GM12878 (cell line): ENCODE measurements around the gene ATP2B1. TPM values are rescaled to one million over a fixed set of nuclear protein-coding genes. Genes with fewer than 3 reads are reported as not detected.

Experiments
- ATAC-seq: fragments of 200-7000 bp; cut with Tn5 transposase; 3 replicates; pipeline ENCODE4 v1.9.1; 2020; ENCODE audit warnings: mild to moderate bottlenecking, moderate library complexity
- BruUV-seq: library from RNA; stranded (reverse); fragments of 400-500 nt; replicated peaks from 2 replicates; lab custom pipeline; 2021; lab: Mats Ljungman, UMichigan
- CTCF ChIA-PET: fragments of 300-600 bp; sonication (Branson Sonifier 250); formaldehyde crosslinking; extraction: SDS; loops from one replicate; lab custom pipeline; 2021; ENCODE audit warnings: inconsistent platforms; lab: Yijun Ruan, JAX
- POLR2A ChIA-PET: fragments of 350-600 bp; formaldehyde crosslinking; extraction: SDS; loops from one replicate; lab custom pipeline; 2021; ENCODE audit warnings: inconsistent platforms; lab: Charles Lee
- RAD21 ChIA-PET: fragments of 300-600 bp; sonication (Branson Sonifier 250); formaldehyde crosslinking; loops from one replicate; lab custom pipeline; 2023; ENCODE audit warnings: antibody characterized with exemption; ENCODE audit not compliant: unreplicated experiment; lab: Charles Lee
- SMC1A ChIA-PET: fragments of 300-600 bp; sonication (Branson Sonifier 250); formaldehyde crosslinking; loops from one replicate; lab custom pipeline; 2023; ENCODE audit not compliant: unreplicated experiment, uncharacterized antibody; lab: Charles Lee
- DNase-seq: peaks from one replicate; pipeline ENCODE4 v3.0.0-alpha.2; 2011; ENCODE audit warnings: low read depth, low spot score
- FAIRE-seq: peaks from 3 replicates; lab custom pipeline; 2011; peaks lifted over from hg19 to GRCh38; lab: Jason Lieb, UNC
- H2AFZ ChIP-seq: 2 replicates; pipeline ENCODE4 v1.6.0; 2011; ENCODE audit warnings: low read depth, low read length, control low read depth; ENCODE audit not compliant: control insufficient read depth
- H3K27ac ChIP-seq: 2 replicates; pipeline ENCODE4 v1.5.1; 2011; ENCODE audit warnings: control low read depth; ENCODE audit not compliant: control insufficient read depth, insufficient read depth
- H3K27me3 ChIP-seq, 2 experiments: replicated peaks in 1 of 2; 2 replicates each; pipeline versions ENCODE4 v1.6.0 to v1.6.1; 2011; ENCODE audit warnings: low read length in 1 of 2; ENCODE audit not compliant: control insufficient read depth in 2 of 2, insufficient read depth in 2 of 2
- H3K36me3 ChIP-seq, 2 experiments: 2 replicates each; pipeline ENCODE4 v1.5.1; 2011; ENCODE audit warnings: low read length in 1 of 2; ENCODE audit not compliant: control insufficient read depth in 2 of 2, insufficient read depth in 2 of 2
- H3K4me1 ChIP-seq: 2 replicates; pipeline ENCODE4 v1.6.1; 2011; ENCODE audit warnings: mild to moderate bottlenecking, low read length, moderate library complexity, mixed read lengths; ENCODE audit not compliant: control insufficient read depth, insufficient read depth
- H3K4me2 ChIP-seq: 2 replicates; pipeline ENCODE4 v1.6.0; 2011; ENCODE audit warnings: control low read depth; ENCODE audit not compliant: control insufficient read depth, insufficient read depth
- H3K4me3 ChIP-seq: fragments of 200-600 bp; sonication (generic); 2 replicates; pipeline ENCODE4 v1.5.1; 2016
- H3K79me2 ChIP-seq: 2 replicates; pipeline ENCODE4 v1.6.0; 2011; ENCODE audit warnings: low read length; ENCODE audit not compliant: control insufficient read depth, insufficient read depth
- H3K9ac ChIP-seq: 2 replicates; pipeline ENCODE4 v1.8.0; 2011; ENCODE audit warnings: low read length, control low read depth, mixed read lengths; ENCODE audit not compliant: control insufficient read depth, insufficient read depth
- H3K9me3 ChIP-seq: replicated peaks from 3 replicates; pipeline ENCODE4 v1.5.1; 2011; ENCODE audit warnings: mild to moderate bottlenecking, low read length; ENCODE audit not compliant: control insufficient read depth, insufficient read depth
- H4K20me1 ChIP-seq: 2 replicates; pipeline ENCODE4 v1.6.0; 2011; ENCODE audit not compliant: control insufficient read depth, insufficient read depth
- CBX3 ChIP-seq: fragments of 200-600 bp; sonication (generic); IDR thresholded peaks from 2 replicates; pipeline ENCODE4 v1.6.1; 2016; ENCODE audit warnings: low read depth, borderline replicate concordance
- CHD4 ChIP-seq: fragments of 200-600 bp; sonication (generic); IDR thresholded peaks from 2 replicates; pipeline ENCODE4 v1.6.1; 2016; ENCODE audit warnings: mild to moderate bottlenecking
- HDAC2 ChIP-seq: fragments of 200-600 bp; sonication (generic); IDR thresholded peaks from 2 replicates; pipeline ENCODE4 v1.6.1; 2017
- POLR2AphosphoS5 ChIP-seq: IDR thresholded peaks from 2 replicates; pipeline ENCODE4 v1.6.1; 2011; ENCODE audit warnings: mild to moderate bottlenecking, low read length, inconsistent platforms
- RB1 ChIP-seq: fragments of 450-650 bp; formaldehyde crosslinking; IDR thresholded peaks from 2 replicates; pipeline ENCODE4 v1.6.1; 2017; ENCODE audit warnings: mild to moderate bottlenecking, borderline replicate concordance
- RFX5 ChIP-seq: IDR thresholded peaks from 2 replicates; pipeline ENCODE4 v1.6.1; 2011; ENCODE audit warnings: low read depth, low read length, improper control_type of control experiment
- SRF ChIP-seq, 2 experiments: IDR thresholded peaks; 2 replicates each; pipeline ENCODE4 v1.6.1; 2011; ENCODE audit warnings: low read depth in 2 of 2, low read length in 2 of 2, mild to moderate bottlenecking in 1 of 2, moderate library complexity in 1 of 2
- WRNIP1 ChIP-seq: IDR thresholded peaks from 2 replicates; pipeline ENCODE4 v1.6.1; 2011; ENCODE audit warnings: low read depth, low read length, improper control_type of control experiment, borderline replicate concordance
- YY1 ChIP-seq: IDR thresholded peaks from 2 replicates; pipeline ENCODE4 v1.6.1; 2011; ENCODE audit warnings: low read depth, mild to moderate bottlenecking, low read length
- ZNF24 ChIP-seq: fragments of 450-650 bp; IDR thresholded peaks from 2 replicates; pipeline ENCODE4 v1.6.1; 2017; ENCODE audit warnings: antibody characterized with exemption, mild to moderate bottlenecking
- WGBS: methylation state at CpG from one replicate; pipeline ENCODE4 v1.1.6; 2016; ENCODE audit warnings: low lambda C conversion rate; ENCODE audit not compliant: insufficient replicate concordance, insufficient coverage; ENCODE audit errors: missing lambda C conversion rate; 5-methylcytosine and 5-hydroxymethylcytosine counted together
- in situ Hi-C: fragments of 300-500 bp; cut with MboI; formaldehyde crosslinking; loops from 9 replicates; pipeline ENCODE4 v1.14.3; 2018; ENCODE audit warnings: mixed read lengths
- intact Hi-C: fragments of 100-400 bp; cut with micrococcal nuclease; formaldehyde crosslinking; loops from one replicate; pipeline ENCODE4 v1.14.2; 2022; ENCODE audit not compliant: unreplicated experiment
- polyA plus RNA-seq, 11 experiments: library from polyadenylated mRNA; depleted of rRNA in 4 of 11; unstranded in 6 of 11; stranded (reverse) in 5 of 11; fragments of >200 nt; fragmentation: Nextera tagmentation in 4 of 11; fragmentation: Illumina TruSeq in 1 of 11; extraction: Ambion mirVana in 4 of 11; extraction: Trizol in 1 of 11; gene quantifications; 1 replicate in 1 of 11; 2 replicates in 10 of 11; pipeline versions ENCODE4 v1.2.1 to v1.2.3, GENCODE V29; 2011 to 2016; ENCODE audit warnings: inconsistent platforms in 2 of 11, missing spikeins in 2 of 11, low read depth in 1 of 11
- total RNA-seq, 4 experiments: library from RNA; depleted of rRNA in 3 of 4; stranded (reverse); fragments of >200 nt in 3 of 4; fragmentation: Illumina TruSeq in 1 of 4; extraction: Trizol in 1 of 4; gene quantifications; 2 replicates each; pipeline versions ENCODE4 v1.2.1 to v1.2.3, GENCODE V29; 2013 to 2021

ATP2B1 gene
- total and polyA plus RNA-seq, 10 of the 15 experiments (the other 5 are each of a cell fraction or from before 2014, with no cell fraction given): 15.9 to 67.8 (median 48.5) TPM

GRCh38 chr12:89686311-89686710, 22.3 kb downstream of the ATP2B1 start:
- ATAC-seq (no peak), DNase-seq (no peak)
- intact Hi-C loops: no loop called here
- Histone ChIP-seq H3K4me3 (no peak overlapping the region), H2AFZ (no peak overlapping the region), H3K4me2 (no peak overlapping the region), H3K27me3 (no peaks in the 10 kb centered on the region), H3K27ac (no peak overlapping the region), H4K20me1 (no peaks in the 10 kb centered on the region), H3K4me1 (no peaks in the 10 kb centered on the region), H3K36me3 (peaks cover 0 to 1% of the 10 kb centered on the region in 2 experiments; a peak in 1 of 4 replicates), H3K9ac (no peak overlapping the region)
- ChIA-PET POLR2A (no interaction called here), SMC1A (no interaction called here), CTCF (interaction anchor here (0.9 kb wide), 1 partner anchor 10 kb away, joined by 3 read pairs; no protein-coding TSS in a partner anchor), RAD21 (no interaction called here)
- in situ Hi-C loops: no loop called here
- WGBS: 98% methylated on average over 2 of the region's 2 CpGs
- no TSS peak for BruUV-seq
- TF ChIP-seq RFX5 (no peak), CHD4 (no peak), RB1 (no peak), HDAC2 (no peak)
- TF ChIP-seq, all 136 proteins: peak for 0
- peaks cover 84% of the 10 kb centered on the region for H3K79me2 ChIP-seq
- FAIRE-seq: no peak
- peaks cover 21% of the 10 kb centered on the region for H3K9me3 ChIP-seq

GRCh38 chr12:89685363-89685972, 23.2 kb downstream of the ATP2B1 start:
- no peak overlapping the region for H2AFZ ChIP-seq
- POLR2A ChIA-PET: no interaction called here
- RAD21 ChIA-PET: no interaction called here
- intact Hi-C loops: no loop called here
- DNase-seq: no peak
- peaks cover 81% of the 10 kb centered on the region for H3K79me2 ChIP-seq
- no peak overlapping the region for H3K27ac ChIP-seq
- H3K36me3 ChIP-seq: peaks cover 0 to 1% of the 10 kb centered on the region in 2 experiments; a peak in 1 of 4 replicates
- CTCF ChIA-PET: interaction anchor here (0.9 kb wide), 1 partner anchor 9 kb away, joined by 3 read pairs; no protein-coding TSS in a partner anchor
- in situ Hi-C loops: no loop called here
- H3K4me1 ChIP-seq: no peaks in the 10 kb centered on the region
- H3K27me3 ChIP-seq: no peaks in the 10 kb centered on the region
- peaks cover 21% of the 10 kb centered on the region for H3K9me3 ChIP-seq
- TF ChIP-seq SRF (IDR thresholded peaks at IDR 0.05; ENCODE audit: low read depth in 2 of 2, low read length in 2 of 2) (no peak), YY1 (no peak), WRNIP1 (no peak), CBX3 (no peak), POLR2AphosphoS5 (no peak), ZNF24 (no peak)
- TF ChIP-seq, all 136 proteins: peak for 0
- Histone ChIP-seq H4K20me1 (no peaks in the 10 kb centered on the region), H3K9ac (no peak overlapping the region), H3K4me2 (no peak overlapping the region), H3K4me3 (no peak overlapping the region)
- SMC1A ChIA-PET: interaction anchor here (1.0 kb wide), 1 partner anchor 22 kb away, joined by 4 read pairs; no protein-coding TSS in a partner anchor
- no TSS peak for BruUV-seq
- ATAC-seq (peak; percentile 34; the same call in 2 of the 3 replicates), FAIRE-seq (no peak)
